ENCODE results near the gene MSL2. TPM values are rescaled to one million over a fixed set of nuclear protein-coding genes. Genes with fewer than 3 reads are reported as not detected.
"Not testable (repeated sequence)": the region's sequence is repeated elsewhere in the genome, so short reads cannot be mapped to it uniquely, and the experiment has no call there.

MSL2 gene
- total and polyA plus RNA-seq, 9 donors: 16.0 to 34.7 (median 24.4) TPM

DNA sequence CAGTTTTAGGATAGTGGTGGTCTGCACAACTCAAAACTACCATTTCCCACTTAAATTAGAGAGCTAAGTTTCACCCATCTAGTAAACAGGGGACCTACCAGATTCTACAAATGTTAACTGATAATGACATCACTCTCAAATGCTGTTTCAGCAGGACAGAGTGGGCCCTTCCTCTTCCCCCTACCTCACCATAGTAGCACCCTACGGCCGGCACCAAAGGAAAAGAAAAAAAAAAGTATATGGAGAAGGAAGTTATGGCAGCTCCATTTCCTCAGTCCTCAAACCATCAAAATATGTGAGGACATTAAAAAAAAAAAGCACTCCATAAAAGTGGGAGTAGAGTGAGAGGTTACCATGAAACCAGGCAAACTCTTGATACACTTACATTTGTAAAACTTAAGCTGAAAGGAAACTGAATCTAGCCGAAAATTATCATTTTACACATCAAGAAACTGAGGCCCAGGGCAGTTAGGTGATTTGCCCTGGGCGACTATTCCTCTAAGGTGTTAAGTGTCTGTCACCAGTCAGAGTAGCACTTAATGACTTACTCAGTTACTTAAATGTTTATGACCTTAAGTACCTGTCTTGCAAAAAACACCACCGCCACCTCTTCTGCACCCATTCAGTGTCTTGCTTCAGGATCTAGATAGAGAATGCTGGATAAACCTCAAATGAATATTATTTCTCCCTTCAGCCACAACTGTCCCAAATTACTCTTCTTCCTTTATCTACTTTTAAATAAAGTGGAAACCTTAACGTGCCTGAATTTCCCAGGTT is 2.7 kb downstream of the MSL2 start:
- Histone ChIP-seq H3K4me3 (ENCODE audit: low read length) (peak overlapping the region; percentile 86), H3K9me3 (replicated peaks; ENCODE audit: control insufficient read depth, low read depth, low read length) (no peaks in the 10 kb centered on the region), H3K27me3 (ENCODE audit: control insufficient read depth, insufficient read depth, low read length) (no peaks in the 10 kb centered on the region), H3K36me3 (ENCODE audit: control insufficient read depth, insufficient read depth, low read length) (no peaks in the 10 kb centered on the region), H3K4me1 (ENCODE audit: control insufficient read depth, insufficient read depth, low read length) (peaks cover 11% of the 10 kb centered on the region), H3K27ac (ENCODE audit: low read length) (peak overlapping the region; percentile 53)
- DNase-seq: peak; percentile 46
- no CpG with 5 or more reads among the region's 6 CpGs for WGBS (ENCODE audit: insufficient coverage)

DNA sequence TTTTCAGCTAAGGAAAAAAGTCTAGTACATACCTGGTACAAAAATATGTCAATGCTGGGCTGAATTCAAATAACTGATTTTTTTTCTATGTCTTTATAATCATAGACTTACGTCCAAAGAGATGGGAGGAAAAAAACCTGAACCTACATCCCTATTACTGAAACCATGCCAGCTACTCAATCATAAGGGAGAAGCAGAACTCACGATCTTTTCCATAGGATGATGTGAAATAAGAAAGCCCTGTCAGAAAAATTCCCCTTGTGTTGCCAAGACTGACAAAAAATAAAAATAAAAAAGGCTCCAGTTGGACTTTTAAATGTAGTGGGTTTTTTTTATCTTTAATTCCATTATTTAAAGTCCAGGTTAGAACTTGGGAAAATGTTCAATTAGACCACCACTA is 3.3 kb downstream of the MSL2 start:
- H3K27ac ChIP-seq (ENCODE audit: low read length): peak overlapping the region; percentile 53
- H3K9me3 ChIP-seq (replicated peaks; ENCODE audit: control insufficient read depth, low read depth, low read length): no peaks in the 10 kb centered on the region
- H3K27me3 ChIP-seq (ENCODE audit: control insufficient read depth, insufficient read depth, low read length): no peaks in the 10 kb centered on the region
- WGBS (ENCODE audit: insufficient coverage): no CpG with 5 or more reads among the region's 2 CpGs
- peak overlapping the region; percentile 86 for H3K4me3 ChIP-seq (ENCODE audit: low read length)
- peaks cover 13% of the 10 kb centered on the region for H3K4me1 ChIP-seq (ENCODE audit: control insufficient read depth, insufficient read depth, low read length)
- no peaks in the 10 kb centered on the region for H3K36me3 ChIP-seq (ENCODE audit: control insufficient read depth, insufficient read depth, low read length)
- DNase-seq: peak; percentile 58

DNA sequence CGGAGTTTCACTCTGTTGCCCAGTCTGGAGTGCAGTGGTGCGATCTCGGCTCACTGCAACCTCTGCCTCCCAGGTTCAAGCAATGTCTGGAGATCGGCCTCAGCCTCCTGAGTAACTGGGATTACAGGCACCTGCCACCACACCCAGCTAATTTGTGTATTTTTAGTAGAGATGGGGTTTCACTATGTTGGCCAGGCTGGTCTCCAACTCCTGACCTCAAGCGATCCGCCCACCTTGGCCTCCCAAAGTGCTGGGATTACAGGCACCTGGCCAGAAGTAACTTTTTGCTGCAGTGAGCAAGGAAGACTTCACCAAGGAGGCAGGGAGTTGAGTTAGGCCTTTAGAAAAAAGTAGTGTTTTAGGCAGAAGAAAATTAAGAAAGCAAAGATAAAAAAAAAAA is 3.9 kb downstream of the MSL2 start:
- H3K27ac ChIP-seq (ENCODE audit: low read length); H3K9me3 ChIP-seq (replicated peaks; ENCODE audit: control insufficient read depth, low read depth, low read length); DNase-seq; H3K27me3 ChIP-seq (ENCODE audit: control insufficient read depth, insufficient read depth, low read length); H3K4me3 ChIP-seq (ENCODE audit: low read length); H3K36me3 ChIP-seq (ENCODE audit: control insufficient read depth, insufficient read depth, low read length): not testable (repeated sequence)
- 13% methylated on average over 2 of the region's 6 CpGs for WGBS (ENCODE audit: insufficient coverage)
- peaks cover 16% of the 10 kb centered on the region for H3K4me1 ChIP-seq (ENCODE audit: control insufficient read depth, insufficient read depth, low read length)

DNA sequence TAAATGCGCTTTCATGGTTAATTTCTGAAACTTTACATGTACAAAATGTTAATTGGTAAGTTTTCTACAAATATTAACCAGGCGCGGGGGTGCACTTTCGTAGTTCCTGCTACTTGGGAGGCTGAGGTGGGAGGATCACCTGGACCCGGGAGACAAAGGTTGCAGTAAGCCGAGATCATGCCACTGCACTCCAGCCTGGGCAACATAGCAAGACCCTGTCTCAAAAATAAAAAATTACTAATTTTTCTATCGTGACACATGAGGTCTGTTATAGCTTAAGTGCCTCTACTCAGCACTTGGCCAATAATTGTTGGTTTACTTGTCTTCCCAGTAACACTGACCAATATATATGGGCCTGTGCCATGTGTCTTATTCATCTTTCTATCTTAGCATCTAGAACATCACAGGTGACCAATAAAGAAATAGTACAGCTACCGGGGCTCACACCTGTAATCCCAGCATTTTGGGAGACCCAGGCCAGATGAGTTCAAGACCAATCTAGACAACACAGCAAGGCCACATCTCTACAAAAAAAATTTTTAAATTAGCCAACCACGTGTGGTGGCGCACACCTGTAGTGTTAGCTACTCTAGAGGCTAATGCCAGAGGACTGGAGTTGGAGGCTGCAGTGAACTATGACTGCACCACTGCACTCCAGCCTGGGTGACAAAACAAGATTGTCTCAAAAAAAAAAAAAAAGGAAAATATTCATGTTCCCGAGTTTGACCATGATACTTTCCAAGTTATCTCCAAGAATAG is 6.1 kb downstream of the MSL2 start:
- Histone ChIP-seq H3K27ac (ENCODE audit: low read length) (no peak overlapping the region), H3K4me1 (ENCODE audit: control insufficient read depth, insufficient read depth, low read length) (peaks cover 14% of the 10 kb centered on the region)
- 100% methylated on average over 3 of the region's 11 CpGs for WGBS (ENCODE audit: insufficient coverage)

DNA sequence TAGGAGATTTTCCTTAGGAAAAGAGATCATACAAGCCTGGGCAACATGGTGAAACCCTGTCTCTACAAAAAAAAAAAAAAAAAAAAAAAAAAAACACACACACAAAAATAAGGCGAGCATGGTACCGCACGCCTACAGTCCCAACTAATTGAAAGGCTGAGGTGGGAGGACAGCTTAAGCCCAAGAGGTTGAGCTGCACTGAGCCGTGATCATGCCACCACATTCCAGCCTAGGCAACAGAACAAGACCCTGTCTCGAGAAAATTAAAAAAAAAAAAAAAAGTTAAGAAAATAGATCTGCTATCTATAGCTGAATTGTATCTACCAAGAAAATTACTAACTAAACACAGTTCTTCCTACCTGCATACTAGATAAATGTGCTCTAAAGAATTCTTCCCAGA is 7.1 kb downstream of the MSL2 start:
- H3K27ac ChIP-seq (ENCODE audit: low read length): no peak overlapping the region
- no CpG with 5 or more reads among the region's 5 CpGs for WGBS (ENCODE audit: insufficient coverage)
- H3K36me3 ChIP-seq (ENCODE audit: control insufficient read depth, insufficient read depth, low read length): no peaks in the 10 kb centered on the region
- DNase-seq: no peak
- no peaks in the 10 kb centered on the region for H3K27me3 ChIP-seq (ENCODE audit: control insufficient read depth, insufficient read depth, low read length)
- H3K4me1 ChIP-seq (ENCODE audit: control insufficient read depth, insufficient read depth, low read length): peaks cover 14% of the 10 kb centered on the region
- H3K9me3 ChIP-seq (replicated peaks; ENCODE audit: control insufficient read depth, low read depth, low read length): no peaks in the 10 kb centered on the region
- no peak overlapping the region for H3K4me3 ChIP-seq (ENCODE audit: low read length)

More for the DNA sequence above, 6.1 kb downstream of the MSL2 start:
- DNase-seq: no peak
- H3K9me3 ChIP-seq (replicated peaks; ENCODE audit: control insufficient read depth, low read depth, low read length): no peaks in the 10 kb centered on the region
- H3K27me3 ChIP-seq (ENCODE audit: control insufficient read depth, insufficient read depth, low read length): no peaks in the 10 kb centered on the region
- H3K4me3 ChIP-seq (ENCODE audit: low read length): no peak overlapping the region
- H3K36me3 ChIP-seq (ENCODE audit: control insufficient read depth, insufficient read depth, low read length): no peaks in the 10 kb centered on the region

DNA sequence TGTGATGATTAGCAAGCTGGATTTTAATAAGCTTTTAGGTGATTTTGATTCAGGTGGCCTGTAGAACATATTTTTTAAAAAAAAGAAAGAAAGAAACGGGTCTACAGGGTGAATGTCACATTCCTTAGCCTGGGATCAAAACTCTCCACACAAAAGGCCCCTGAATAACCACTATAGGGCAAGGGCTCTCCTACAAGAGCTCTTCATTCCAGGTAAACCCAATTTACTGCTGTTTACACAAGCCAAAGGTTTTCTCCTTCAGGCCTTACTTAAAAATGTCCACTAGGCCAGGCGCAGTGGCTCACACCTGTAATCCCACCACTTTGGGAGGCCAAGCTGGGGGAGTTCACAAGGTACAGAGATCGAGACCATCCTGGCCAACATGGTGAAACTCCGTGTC is 8.3 kb downstream of the MSL2 start:
- no peak overlapping the region for H3K4me3 ChIP-seq (ENCODE audit: low read length)
- H3K4me1 ChIP-seq (ENCODE audit: control insufficient read depth, insufficient read depth, low read length): peaks cover 14% of the 10 kb centered on the region
- DNase-seq: no peak
- H3K36me3 ChIP-seq (ENCODE audit: control insufficient read depth, insufficient read depth, low read length): no peaks in the 10 kb centered on the region
- H3K27ac ChIP-seq (ENCODE audit: low read length): no peak overlapping the region
- H3K9me3 ChIP-seq (replicated peaks; ENCODE audit: control insufficient read depth, low read depth, low read length): no peaks in the 10 kb centered on the region
- H3K27me3 ChIP-seq (ENCODE audit: control insufficient read depth, insufficient read depth, low read length): no peaks in the 10 kb centered on the region
- 95% methylated on average over 2 of the region's 4 CpGs for WGBS (ENCODE audit: insufficient coverage)

DNA sequence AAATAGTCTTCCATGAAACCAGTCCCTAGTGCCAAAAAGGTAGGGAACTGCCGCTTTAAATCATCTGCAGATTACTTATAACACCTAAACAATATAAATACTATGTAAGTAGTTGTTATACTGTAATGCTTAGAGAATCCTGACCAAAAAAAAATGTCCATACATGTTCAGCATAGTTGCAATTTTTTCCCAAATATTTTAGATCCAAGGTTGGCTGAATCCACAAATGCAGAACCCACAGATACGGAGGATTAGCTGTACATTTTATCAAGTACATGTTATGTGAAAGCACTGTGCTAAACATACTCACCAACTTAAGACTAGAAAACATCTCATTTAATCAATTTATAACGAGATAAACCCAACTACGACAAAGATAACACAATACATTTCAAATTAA is 9.3 kb downstream of the MSL2 start:
- H3K27me3 ChIP-seq (ENCODE audit: control insufficient read depth, insufficient read depth, low read length): no peaks in the 10 kb centered on the region
- no peak for DNase-seq
- no peak overlapping the region for H3K27ac ChIP-seq (ENCODE audit: low read length)
- H3K4me1 ChIP-seq (ENCODE audit: control insufficient read depth, insufficient read depth, low read length): peaks cover 10% of the 10 kb centered on the region
- no peaks in the 10 kb centered on the region for H3K9me3 ChIP-seq (replicated peaks; ENCODE audit: control insufficient read depth, low read depth, low read length)
- H3K4me3 ChIP-seq (ENCODE audit: low read length): no peak overlapping the region
- no peaks in the 10 kb centered on the region for H3K36me3 ChIP-seq (ENCODE audit: control insufficient read depth, insufficient read depth, low read length)
- no CpG with 5 or more reads among the region's 4 CpGs for WGBS (ENCODE audit: insufficient coverage)

DNA sequence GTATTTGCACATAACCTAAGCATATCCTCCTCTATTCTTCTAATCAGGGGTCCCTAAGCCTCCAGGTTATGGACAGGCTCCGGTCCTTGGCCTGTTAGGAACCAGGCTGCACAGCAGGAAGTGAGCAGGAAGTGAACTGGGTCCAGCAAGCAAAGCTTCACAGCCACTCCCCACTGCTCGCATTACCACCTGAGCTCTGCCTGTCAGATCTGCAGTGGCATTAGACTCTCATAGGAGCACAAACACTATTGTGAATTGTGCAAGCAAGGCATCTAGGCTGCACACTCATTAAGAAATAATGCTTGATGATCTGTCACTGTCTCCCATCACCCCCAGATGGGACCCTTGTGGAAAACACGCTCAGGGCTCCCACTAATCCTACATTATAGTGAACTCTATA is 9.8 kb downstream of the MSL2 start:
- H3K4me1 ChIP-seq (ENCODE audit: control insufficient read depth, insufficient read depth, low read length): peaks cover 7% of the 10 kb centered on the region

DNA sequence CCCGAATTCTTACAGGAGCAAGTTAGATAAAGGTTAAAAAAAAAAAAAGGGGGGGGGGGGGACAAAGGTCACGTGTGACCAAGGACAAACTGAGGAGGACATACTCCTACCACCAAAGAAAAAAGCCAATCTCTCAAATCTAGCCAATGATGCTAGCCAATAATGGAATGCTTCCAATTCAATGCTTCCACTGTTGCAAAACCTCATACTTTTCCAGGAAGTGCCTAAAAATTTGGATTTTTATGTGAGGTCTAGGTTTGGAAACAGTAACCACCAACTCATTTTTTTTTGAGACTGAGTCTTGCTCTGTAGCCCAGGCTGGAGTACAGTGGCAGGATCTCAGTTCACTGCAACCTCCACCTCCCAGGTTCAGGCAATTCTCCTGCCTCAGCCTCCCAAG is 11.4 kb downstream of the MSL2 start:
- WGBS (ENCODE audit: insufficient coverage): no CpG with 5 or more reads among the region's 2 CpGs
- Histone ChIP-seq H3K36me3 (ENCODE audit: control insufficient read depth, insufficient read depth, low read length) (no peaks in the 10 kb centered on the region), H3K27ac (ENCODE audit: low read length) (no peak overlapping the region), H3K4me3 (ENCODE audit: low read length) (no peak overlapping the region), H3K4me1 (ENCODE audit: control insufficient read depth, insufficient read depth, low read length) (peaks cover 5% of the 10 kb centered on the region), H3K27me3 (ENCODE audit: control insufficient read depth, insufficient read depth, low read length) (no peaks in the 10 kb centered on the region), H3K9me3 (replicated peaks; ENCODE audit: control insufficient read depth, low read depth, low read length) (no peaks in the 10 kb centered on the region)
- no peak for DNase-seq

More for the DNA sequence above, 9.8 kb downstream of the MSL2 start:
- WGBS (ENCODE audit: insufficient coverage): no CpG with 5 or more reads among the region's 3 CpGs
- Histone ChIP-seq H3K9me3 (replicated peaks; ENCODE audit: control insufficient read depth, low read depth, low read length) (no peaks in the 10 kb centered on the region), H3K27me3 (ENCODE audit: control insufficient read depth, insufficient read depth, low read length) (no peaks in the 10 kb centered on the region), H3K27ac (ENCODE audit: low read length) (no peak overlapping the region), H3K36me3 (ENCODE audit: control insufficient read depth, insufficient read depth, low read length) (no peaks in the 10 kb centered on the region), H3K4me3 (ENCODE audit: low read length) (no peak overlapping the region)
- no peak for DNase-seq

DNA sequence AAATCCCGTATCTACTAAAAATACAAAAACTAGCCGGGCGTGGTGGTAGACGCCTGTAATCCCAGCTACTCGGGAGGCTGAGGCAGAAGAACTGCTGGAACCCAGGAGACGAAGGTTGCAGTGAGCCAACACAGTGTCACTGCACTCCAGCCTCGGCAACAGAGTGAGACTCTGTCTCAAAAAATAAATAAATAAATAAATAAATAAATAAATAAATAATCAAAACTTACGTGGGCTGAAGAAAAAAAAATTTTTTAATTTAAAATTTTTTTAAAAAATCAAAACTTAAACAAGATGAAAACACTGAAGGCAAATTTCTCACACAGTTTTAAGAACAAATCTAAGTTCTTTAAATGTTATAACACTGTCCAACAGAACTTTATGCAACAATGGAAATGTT is 14.4 kb downstream of the MSL2 start:
- H3K4me3 ChIP-seq (ENCODE audit: low read length): no peak overlapping the region
- no peak overlapping the region for H3K27ac ChIP-seq (ENCODE audit: low read length)
- H3K9me3 ChIP-seq (replicated peaks; ENCODE audit: control insufficient read depth, low read depth, low read length): no peaks in the 10 kb centered on the region
- 90% methylated on average over 4 of the region's 8 CpGs for WGBS (ENCODE audit: insufficient coverage)
- H3K27me3 ChIP-seq (ENCODE audit: control insufficient read depth, insufficient read depth, low read length): no peaks in the 10 kb centered on the region
- no peaks in the 10 kb centered on the region for H3K4me1 ChIP-seq (ENCODE audit: control insufficient read depth, insufficient read depth, low read length)
- DNase-seq: no peak
- no peaks in the 10 kb centered on the region for H3K36me3 ChIP-seq (ENCODE audit: control insufficient read depth, insufficient read depth, low read length)
